HG02870 (cell line): ENCODE results near the gene PRSS33.

Experiments
- ATAC-seq: cut with Tn5 transposase; IDR thresholded peaks from one replicate; pipeline ENCODE4 v1.9.1; 2021; ENCODE audit warnings: mild to moderate bottlenecking, moderate library complexity; ENCODE audit not compliant: unreplicated experiment

The PRSS33 gene

GRCh38 chr16:2821487-2822157 lies 34.3 kb upstream of the PRSS33 start:
- ATAC-seq = no peak

DNA sequence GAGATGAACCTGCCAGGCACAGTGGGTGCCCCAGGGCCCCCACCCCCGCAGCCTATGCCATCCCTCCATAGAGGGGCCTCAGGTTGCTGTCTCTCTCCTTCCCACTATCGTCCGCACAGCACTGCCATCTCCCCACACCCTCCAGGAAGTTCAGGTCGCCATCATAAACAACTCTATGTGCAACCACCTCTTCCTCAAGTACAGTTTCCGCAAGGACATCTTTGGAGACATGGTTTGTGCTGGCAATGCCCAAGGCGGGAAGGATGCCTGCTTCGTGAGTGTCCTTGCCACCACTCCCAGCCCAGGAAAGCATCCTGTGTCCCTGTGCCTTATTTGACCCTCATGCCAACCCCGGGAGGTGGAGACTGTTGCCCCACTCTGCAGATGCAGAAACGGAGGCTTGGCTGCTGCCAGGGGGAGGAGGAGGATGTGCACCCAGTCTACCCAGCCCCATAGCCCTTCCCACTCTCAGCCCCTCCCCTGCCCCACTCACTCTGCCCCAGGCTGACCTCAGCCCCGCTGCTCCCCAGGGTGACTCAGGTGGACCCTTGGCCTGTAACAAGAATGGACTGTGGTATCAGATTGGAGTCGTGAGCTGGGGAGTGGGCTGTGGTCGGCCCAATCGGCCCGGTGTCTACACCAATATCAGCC lies 33.6 kb upstream of the PRSS33 start:
- ATAC-seq = no peak

- no peak for ATAC-seq
Observed at GRCh38 chr16:2819939-2820835, 32.8 kb upstream of the PRSS33 start.

DNA sequence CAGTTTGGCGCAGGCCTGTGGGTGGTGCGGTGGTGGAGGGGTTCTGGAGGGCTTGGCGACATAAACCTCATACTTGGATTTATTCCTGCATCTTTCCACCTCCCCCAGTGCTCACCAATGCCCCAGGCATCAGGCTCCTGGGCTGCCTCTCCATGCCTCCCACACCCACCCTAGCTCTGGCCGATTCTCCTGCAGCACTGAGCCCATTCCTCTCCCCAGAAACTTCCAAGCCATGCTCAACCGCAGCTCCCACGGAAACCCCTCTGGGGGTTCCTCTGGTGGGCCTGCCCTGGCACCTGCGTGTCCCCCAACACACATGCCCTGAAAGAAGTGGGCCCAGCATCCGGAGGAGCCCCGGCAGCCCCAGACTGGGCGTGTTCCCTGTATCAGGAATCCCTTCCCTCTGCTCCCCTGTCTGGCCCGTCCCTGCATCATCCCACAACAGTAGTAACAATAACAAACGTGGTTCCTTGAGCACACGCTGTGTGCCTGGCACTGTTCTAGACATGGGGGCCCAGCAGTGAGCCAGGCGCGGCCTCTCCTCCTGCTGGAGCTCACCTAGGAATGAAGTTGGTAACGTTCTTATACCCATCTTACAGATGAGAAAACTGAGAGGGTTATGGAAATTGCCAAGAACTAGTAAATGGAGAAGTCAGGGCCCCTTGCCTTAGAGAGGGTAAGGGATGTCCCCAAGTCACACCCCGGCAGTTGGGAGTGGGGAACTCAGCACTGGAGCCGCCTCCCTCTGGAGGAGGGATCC lies 32.0 kb upstream of the PRSS33 start:
- no peak for ATAC-seq

GRCh38 chr16:2818272-2818876 lies 31.0 kb upstream of the PRSS33 start:
- ATAC-seq = no peak

- no peak for ATAC-seq
Observed at GRCh38 chr16:2817340-2818271, 30.2 kb upstream of the PRSS33 start.

GRCh38 chr16:2816751-2817339 lies 29.5 kb upstream of the PRSS33 start, which contains the start of gene PRSS21:
Gene PRSS21 (plus strand): TSS chr16:2817237. CDS start chr16:2817269, 32 bp downstream.
- ATAC-seq = no peak

- ATAC-seq = no peak
Observed at GRCh38 chr16:2815299-2815771, 28.0 kb upstream of the PRSS33 start.

DNA sequence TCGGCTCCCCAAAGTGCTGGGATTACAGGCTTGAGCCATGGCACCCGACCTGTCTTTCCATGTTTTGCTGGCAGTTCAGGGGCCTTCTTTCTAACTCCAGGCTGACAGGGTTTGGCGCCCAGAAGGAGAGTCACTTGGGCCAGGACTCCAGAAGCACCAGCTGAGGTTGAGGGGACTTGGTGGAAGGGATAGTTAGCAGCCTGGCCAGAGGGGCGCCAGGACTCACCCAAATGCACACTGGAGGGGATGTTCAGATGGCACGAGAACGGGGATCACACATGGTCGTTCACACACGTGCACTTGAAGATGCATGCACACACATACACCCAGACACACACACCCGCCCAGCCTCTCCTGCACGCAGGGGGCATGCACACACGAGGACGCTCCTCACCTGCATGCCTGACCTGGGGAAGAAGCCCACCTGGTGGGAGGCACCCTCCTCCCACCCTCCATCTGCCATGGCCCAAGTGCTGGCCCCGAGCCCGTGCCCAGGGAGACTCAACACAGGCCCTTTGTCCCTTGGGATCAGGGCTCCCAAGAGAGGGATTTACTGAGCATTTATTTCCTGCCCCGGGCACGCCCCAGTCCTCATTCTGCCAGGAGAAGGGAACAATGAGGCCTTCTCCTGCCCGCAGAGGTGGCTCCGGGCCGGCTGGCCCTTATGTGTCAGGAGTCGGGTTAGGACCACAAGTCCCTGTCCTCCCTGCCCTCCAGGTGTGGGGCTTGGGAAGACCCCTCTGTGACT lies 27.4 kb upstream of the PRSS33 start:
- no peak for ATAC-seq

DNA sequence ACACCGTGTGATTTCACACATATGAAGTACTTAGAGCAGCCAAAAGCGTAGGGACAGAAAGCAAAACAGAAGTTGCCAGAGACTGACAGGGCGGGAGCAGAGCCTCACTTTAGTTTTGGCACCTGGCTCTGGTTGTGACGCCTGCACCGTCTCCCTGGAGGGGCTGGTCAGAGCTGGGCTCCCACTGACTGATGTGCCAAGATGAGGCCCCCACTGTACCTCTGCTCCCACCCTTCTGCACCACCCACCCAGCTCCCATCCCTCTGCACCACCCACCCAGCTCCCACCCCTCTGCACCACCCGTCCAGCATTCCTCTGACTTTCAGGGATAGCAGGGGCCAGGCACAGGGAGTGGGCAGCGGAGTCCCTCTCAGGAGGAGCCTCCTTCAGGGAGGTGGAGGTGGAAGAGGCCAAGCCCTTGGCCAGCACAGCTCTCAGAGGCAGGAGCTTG lies 26.4 kb upstream of the PRSS33 start:
- no peak for ATAC-seq

DNA sequence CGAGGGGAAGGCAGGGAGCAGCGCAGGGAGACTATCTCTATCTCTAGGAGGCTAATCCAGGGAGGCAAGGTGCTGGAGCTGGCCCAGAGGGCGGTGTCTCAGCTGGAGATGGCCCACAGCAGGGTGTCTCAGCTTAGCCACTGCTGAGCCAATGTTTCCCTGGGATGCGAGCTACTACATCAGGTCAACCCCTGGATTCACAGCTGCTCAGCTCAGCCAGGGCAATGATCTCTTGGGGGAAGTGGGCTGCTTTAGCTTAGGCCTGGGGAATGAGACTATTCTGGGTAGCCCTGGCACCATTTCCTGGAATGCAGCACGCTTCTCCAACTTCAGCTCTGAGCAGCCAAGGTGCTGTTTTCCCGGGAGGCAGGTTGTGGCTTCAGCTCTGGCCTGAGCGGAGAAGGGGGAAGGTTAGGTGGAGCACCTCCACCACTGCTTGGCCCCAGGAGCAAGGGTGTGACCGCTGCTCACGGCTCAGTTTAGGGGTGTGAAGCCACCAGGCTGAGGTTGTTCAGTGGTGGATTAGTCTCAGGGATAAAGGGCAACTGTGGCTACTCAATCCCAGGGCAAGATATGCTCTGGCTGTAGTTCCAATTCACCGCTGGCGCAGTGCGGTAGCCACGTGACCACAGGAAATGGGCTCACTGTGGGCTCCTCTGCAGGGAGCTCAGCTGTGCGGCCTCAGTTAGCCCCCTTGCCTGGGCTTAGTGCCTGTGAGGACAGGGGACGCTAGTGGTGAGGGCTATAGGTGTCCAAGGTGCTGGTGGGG lies 24.5 kb upstream of the PRSS33 start:
- ATAC-seq = no peak

DNA sequence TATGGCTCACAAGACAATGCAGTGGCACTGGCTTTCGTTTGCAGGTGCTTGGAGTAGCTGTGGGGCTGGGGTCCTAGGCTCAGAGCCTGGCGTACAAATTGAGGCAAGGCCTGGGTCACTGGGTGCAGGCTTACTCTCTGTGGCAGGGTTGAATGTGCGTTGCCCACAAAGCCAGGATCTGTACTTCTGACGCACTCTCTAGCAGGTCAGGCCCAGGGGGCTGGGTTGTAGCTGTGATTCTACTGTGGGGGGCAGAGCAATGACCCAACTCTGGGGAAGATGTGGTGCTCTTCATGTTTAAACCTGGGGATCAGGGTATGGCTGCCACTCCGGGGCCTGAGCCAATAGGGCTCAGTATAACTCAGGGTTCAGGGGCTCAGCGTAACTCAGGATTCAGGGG lies 23.3 kb upstream of the PRSS33 start:
- ATAC-seq = no peak

GRCh38 chr16:2809149-2809760 lies 21.9 kb upstream of the PRSS33 start:
- no peak for ATAC-seq

DNA sequence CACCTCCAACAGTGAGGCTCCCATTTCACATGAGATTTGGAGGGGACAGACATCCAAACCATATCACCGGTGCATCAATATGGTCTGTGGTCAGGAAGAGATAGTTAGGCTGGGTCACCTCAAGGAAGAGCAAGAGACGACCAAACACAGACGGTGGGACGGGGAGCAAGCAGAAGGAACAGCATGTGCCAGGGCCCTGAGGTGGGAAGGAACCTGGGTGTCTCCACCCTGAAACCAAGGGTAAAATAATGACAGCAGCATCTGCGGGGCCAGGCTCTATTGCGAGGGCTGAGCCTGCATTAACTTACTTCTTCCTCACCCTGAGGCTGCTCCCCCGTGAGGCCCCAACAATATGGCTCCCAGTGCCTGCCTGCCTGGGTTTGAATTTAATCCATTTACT lies 20.8 kb upstream of the PRSS33 start:
- no peak for ATAC-seq

GRCh38 chr16:2806286-2806685 lies 18.9 kb upstream of the PRSS33 start:
- ATAC-seq = no peak

DNA sequence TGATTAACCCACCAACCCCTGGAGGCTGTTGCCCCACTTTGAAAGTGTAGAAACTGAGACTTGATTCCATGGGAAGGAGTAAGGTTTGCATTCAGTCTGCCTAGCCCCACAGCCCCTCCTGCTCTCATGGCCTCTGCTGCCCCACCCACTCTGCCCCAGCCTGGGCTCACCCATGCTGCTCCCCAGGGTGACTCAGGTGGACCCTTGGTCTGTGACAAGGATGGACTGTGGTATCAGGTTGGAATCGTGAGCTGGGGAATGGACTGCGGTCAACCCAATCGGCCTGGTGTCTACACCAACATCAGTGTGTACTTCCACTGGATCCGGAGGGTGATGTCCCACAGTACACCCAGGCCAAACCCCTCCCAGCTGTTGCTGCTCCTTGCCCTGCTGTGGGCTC lies 17.4 kb upstream of the PRSS33 start:
- ATAC-seq = no peak
